Loucy (cell line): ENCODE data around the gene BCKDHB.

Experiments
- H2AFZ ChIP-seq: fragments of 200-600 bp; sonication (generic); 2 replicates; pipeline ENCODE4 v1.6.0; 2016; ENCODE audit warnings: antibody characterized with exemption, mild to moderate bottlenecking, low read length, moderate library complexity
- H3F3A ChIP-seq: fragments of 200-600 bp; 2 replicates; pipeline ENCODE4 v1.6.0; 2016; ENCODE audit warnings: antibody characterized with exemption, low read depth, mild to moderate bottlenecking
- H3K27me3 ChIP-seq: fragments of 200-600 bp; sonication (generic); 2 replicates; pipeline ENCODE4 v1.6.1; 2014; ENCODE audit warnings: low read length, mild to moderate bottlenecking; ENCODE audit not compliant: insufficient read depth, poor library complexity, severe bottlenecking
- H3K36me3 ChIP-seq: fragments of 200-600 bp; sonication (generic); 2 replicates; pipeline ENCODE4 v1.6.1; 2016; ENCODE audit warnings: low read length; ENCODE audit not compliant: insufficient read depth
- H3K4me1 ChIP-seq: fragments of 200-600 bp; sonication (generic); 2 replicates; pipeline ENCODE4 v1.5.1; 2014; ENCODE audit warnings: low read length, mild to moderate bottlenecking; ENCODE audit not compliant: insufficient read depth, poor library complexity, severe bottlenecking
- H3K4me2 ChIP-seq: fragments of 200-600 bp; sonication (generic); 2 replicates; pipeline ENCODE4 v1.6.0; 2014; ENCODE audit warnings: antibody characterized with exemption, low read length, low read depth, mild to moderate bottlenecking; ENCODE audit not compliant: poor library complexity, severe bottlenecking
- H3K4me3 ChIP-seq: fragments of 200-600 bp; sonication (generic); 2 replicates; pipeline ENCODE4 v1.5.1; 2014; ENCODE audit warnings: low read length, mild to moderate bottlenecking, mixed read lengths; ENCODE audit not compliant: poor library complexity, severe bottlenecking
- H3K79me2 ChIP-seq: fragments of 200-600 bp; sonication (generic); 2 replicates; pipeline ENCODE4 v1.6.1; 2014; ENCODE audit warnings: low read length; ENCODE audit not compliant: insufficient read depth
- H3K9ac ChIP-seq: fragments of 200-600 bp; sonication (generic); 2 replicates; pipeline ENCODE4 v1.6.0; 2014; ENCODE audit warnings: mild to moderate bottlenecking, low read depth, low read length, moderate library complexity; ENCODE audit not compliant: poor library complexity, severe bottlenecking
- H3K9me2 ChIP-seq: fragments of 200-600 bp; sonication (generic); replicated peaks from 2 replicates; pipeline ENCODE4 v1.6.1; 2016; ENCODE audit warnings: low read depth, low read length, mixed read lengths
- H3K9me3 ChIP-seq: fragments of 200-600 bp; sonication (generic); 2 replicates; pipeline ENCODE4 v1.6.1; 2014; ENCODE audit warnings: mild to moderate bottlenecking, antibody characterized with exemption, low read length, low read depth; ENCODE audit not compliant: insufficient read depth
- H4K20me1 ChIP-seq: fragments of 200-600 bp; sonication (generic); 2 replicates; pipeline ENCODE4 v1.6.0; 2014; ENCODE audit warnings: antibody characterized with exemption, low read length, mild to moderate bottlenecking; ENCODE audit not compliant: insufficient read depth, poor library complexity, severe bottlenecking
- CTCF ChIP-seq: fragments of 200-600 bp; sonication (generic); conservative IDR thresholded peaks from 2 replicates; pipeline ENCODE4 v1.5.1; 2014; ENCODE audit warnings: mild to moderate bottlenecking, antibody characterized with exemption, low read length
- EZH2phosphoT487 ChIP-seq: fragments of 200-600 bp; IDR thresholded peaks from 2 replicates; pipeline ENCODE4 v1.6.1; 2018; ENCODE audit warnings: antibody characterized with exemption, mild to moderate bottlenecking, moderate library complexity, borderline replicate concordance

The BCKDHB gene

GRCh38 chr6:80196906-80197305, 90.4 kb downstream of the BCKDHB start:
- Histone ChIP-seq H3K79me2 (no peaks in the 10 kb centered on the region), H2AFZ (no peak overlapping the region), H3K4me2 (no peak overlapping the region), H3K36me3 (no peaks in the 10 kb centered on the region), H3F3A (no peaks in the 10 kb centered on the region), H3K4me3 (no peak overlapping the region), H3K4me1 (no peaks in the 10 kb centered on the region), H3K27me3 (no peaks in the 10 kb centered on the region), H3K9me3 (no peaks in the 10 kb centered on the region), H3K9me2 (no peaks in the 10 kb centered on the region), H3K9ac (no peak overlapping the region), H4K20me1 (no peaks in the 10 kb centered on the region)
- no peak for TF ChIP-seq EZH2phosphoT487
- no peak for TF ChIP-seq CTCF

- Histone ChIP-seq H2AFZ (no peak overlapping the region), H3K4me1 (no peaks in the 10 kb centered on the region), H3K9ac (no peak overlapping the region), H3K79me2 (no peaks in the 10 kb centered on the region), H3K4me2 (no peak overlapping the region), H3F3A (no peaks in the 10 kb centered on the region), H3K9me2 (no peaks in the 10 kb centered on the region), H3K27me3 (no peaks in the 10 kb centered on the region), H4K20me1 (no peaks in the 10 kb centered on the region), H3K36me3 (no peaks in the 10 kb centered on the region), H3K4me3 (no peak overlapping the region), H3K9me3 (no peaks in the 10 kb centered on the region)
- no peak for TF ChIP-seq CTCF
- TF ChIP-seq EZH2phosphoT487: no peak
Measured at GRCh38 chr6:80197474-80197873, 91.0 kb downstream of the BCKDHB start.

- Histone ChIP-seq H3K36me3 (no peaks in the 10 kb centered on the region; the same call in 1 of the 2 replicates), H3K9me3 (no peaks in the 10 kb centered on the region), H3K27me3 (no peaks in the 10 kb centered on the region), H2AFZ (no peak overlapping the region), H3K79me2 (no peaks in the 10 kb centered on the region), H3K4me2 (no peak overlapping the region), H4K20me1 (no peaks in the 10 kb centered on the region), H3K9ac (no peak overlapping the region), H3K4me1 (no peaks in the 10 kb centered on the region), H3K9me2 (no peaks in the 10 kb centered on the region), H3F3A (no peaks in the 10 kb centered on the region), H3K4me3 (no peak overlapping the region)
- TF ChIP-seq EZH2phosphoT487 (no peak), CTCF (no peak)
Measured at GRCh38 chr6:80197986-80198385, 91.5 kb downstream of the BCKDHB start.
